ENCODE measurements around the gene SCP2. TPM values are rescaled to one million over a fixed set of nuclear protein-coding genes. Genes with fewer than 3 reads are reported as not detected.
A peak's percentile ranks its signal among the peaks of the same experiment; 100 is the strongest.

SCP2 gene
- total RNA-seq, 1 donor from 2014 or later = 57.5 TPM

- no peak for DNase-seq
- Mint-ChIP-seq H3K36me3 (ENCODE audit: unreplicated experiment) (no peaks in the 10 kb centered on the region), H3K9me3 (ENCODE audit: unreplicated experiment) (peaks cover 6% of the 10 kb centered on the region), H3K27me3 (ENCODE audit: unreplicated experiment) (peaks cover 2% of the 10 kb centered on the region), H3K27ac (ENCODE audit: unreplicated experiment) (no peak overlapping the region), H3K4me3 (ENCODE audit: unreplicated experiment) (no peak overlapping the region), H3K4me1 (ENCODE audit: low read depth, unreplicated experiment) (peaks cover 9% of the 10 kb centered on the region)
- no peak for TF ChIP-seq CTCF (IDR thresholded peaks at IDR 0.05; ENCODE audit: partially characterized antibody, unreplicated experiment)
Measured at GRCh38 chr1:53092659-53093450, 165.8 kb downstream of the SCP2 start.

- peaks cover 8% of the 10 kb centered on the region for H3K4me1 Mint-ChIP-seq (ENCODE audit: low read depth, unreplicated experiment)
- no peak overlapping the region for H3K4me3 Mint-ChIP-seq (ENCODE audit: unreplicated experiment)
- H3K36me3 Mint-ChIP-seq (ENCODE audit: unreplicated experiment) = no peaks in the 10 kb centered on the region
- peaks cover 6% of the 10 kb centered on the region for H3K9me3 Mint-ChIP-seq (ENCODE audit: unreplicated experiment)
- H3K27me3 Mint-ChIP-seq (ENCODE audit: unreplicated experiment) = peaks cover 2% of the 10 kb centered on the region
- DNase-seq = peak; percentile 14
- no peak overlapping the region for H3K27ac Mint-ChIP-seq (ENCODE audit: unreplicated experiment)
- TF ChIP-seq CTCF (IDR thresholded peaks at IDR 0.05; ENCODE audit: partially characterized antibody, unreplicated experiment) = no peak
Measured at GRCh38 chr1:53093451-53093754, 166.3 kb downstream of the SCP2 start.

GRCh38 chr1:53093778-53094532 lies 166.9 kb downstream of the SCP2 start:
- no peak overlapping the region for H3K4me3 Mint-ChIP-seq (ENCODE audit: unreplicated experiment)
- TF ChIP-seq CTCF (IDR thresholded peaks at IDR 0.05; ENCODE audit: partially characterized antibody, unreplicated experiment) = no peak
- H3K9me3 Mint-ChIP-seq (ENCODE audit: unreplicated experiment) = peaks cover 6% of the 10 kb centered on the region
- H3K36me3 Mint-ChIP-seq (ENCODE audit: unreplicated experiment) = no peaks in the 10 kb centered on the region
- H3K27ac Mint-ChIP-seq (ENCODE audit: unreplicated experiment) = no peak overlapping the region
- peaks cover 2% of the 10 kb centered on the region for H3K27me3 Mint-ChIP-seq (ENCODE audit: unreplicated experiment)
- peaks cover 3% of the 10 kb centered on the region for H3K4me1 Mint-ChIP-seq (ENCODE audit: low read depth, unreplicated experiment)
- no peak for DNase-seq

- H3K9me3 Mint-ChIP-seq (ENCODE audit: unreplicated experiment) = peaks cover 3% of the 10 kb centered on the region
- no peak overlapping the region for H3K27ac Mint-ChIP-seq (ENCODE audit: unreplicated experiment)
- H3K27me3 Mint-ChIP-seq (ENCODE audit: unreplicated experiment) = peaks cover 2% of the 10 kb centered on the region
- no peaks in the 10 kb centered on the region for H3K4me1 Mint-ChIP-seq (ENCODE audit: low read depth, unreplicated experiment)
- H3K4me3 Mint-ChIP-seq (ENCODE audit: unreplicated experiment) = no peak overlapping the region
- no peaks in the 10 kb centered on the region for H3K36me3 Mint-ChIP-seq (ENCODE audit: unreplicated experiment)
- TF ChIP-seq CTCF (IDR thresholded peaks at IDR 0.05; ENCODE audit: partially characterized antibody, unreplicated experiment) = no peak
- DNase-seq = peak; percentile 26
Measured at GRCh38 chr1:53094533-53094919, 167.4 kb downstream of the SCP2 start.

Small RNAs within 50 kb of the gene (microRNA-seq; reads per million reads assigned to microRNA genes)
- gene MIR1273F (ENCODE audit: unreplicated experiment) (not detected), gene MIR1273G (ENCODE audit: unreplicated experiment) (not detected), gene MIR5095 (ENCODE audit: unreplicated experiment) (not detected)

Other genes starting within 250 kb of the SCP2 start
- gene COA7, start 228.9 kb upstream of the SCP2 start, total RNA-seq (ENCODE audit: unreplicated experiment) = 24.6 TPM
- 47.2 TPM for gene ZYG11B, start 200.8 kb upstream of the SCP2 start, total RNA-seq (ENCODE audit: unreplicated experiment)
- 0.59 TPM for gene ZYG11A, start 84.5 kb upstream of the SCP2 start, total RNA-seq (ENCODE audit: unreplicated experiment)
- 32.4 TPM for gene ECHDC2, start 5.5 kb upstream of the SCP2 start, total RNA-seq (ENCODE audit: unreplicated experiment)
- gene PODN, start 134.9 kb downstream of the SCP2 start, total RNA-seq (ENCODE audit: unreplicated experiment) = 3.1 TPM
- not detected for gene SLC1A7, start 215.4 kb downstream of the SCP2 start, total RNA-seq (ENCODE audit: unreplicated experiment)